ENCODE measurements around the gene SERINC5. TPM values are rescaled to one million over a fixed set of nuclear protein-coding genes. Genes with fewer than 3 reads are reported as not detected.

The SERINC5 gene
- total and polyA plus RNA-seq, 2 of the 4 experiments (the other 2 are of a cell fraction), result 5.0 to 8.1 TPM

DNA sequence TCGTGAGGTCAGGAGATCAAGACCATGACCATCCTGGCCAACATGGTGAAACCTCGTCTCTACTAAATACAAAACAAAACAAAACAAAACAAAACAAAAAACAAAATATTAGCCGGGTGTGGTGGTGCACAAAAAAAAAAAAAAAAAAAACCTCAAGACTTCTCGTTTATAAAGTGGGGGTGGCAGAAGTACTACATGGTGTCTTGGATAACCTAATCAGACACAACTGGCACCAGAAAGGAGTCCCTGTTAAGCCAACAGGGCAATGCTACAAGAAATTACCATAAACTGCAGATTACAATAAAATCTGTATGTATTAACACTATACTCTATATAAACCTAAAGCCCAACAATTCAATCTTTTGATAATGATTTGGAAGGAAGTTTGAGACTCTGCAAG is 50.0 kb downstream of the SERINC5 start:
- in situ Hi-C loops (cut with MboI; ENCODE audit: low sequenced_read_pairs), result no loop called here
- no peak overlapping the region for H2BK15ac ChIP-seq (ENCODE audit: low read depth, low read length)
- no peak overlapping the region for H3K4ac ChIP-seq (ENCODE audit: low read depth, low read length)
- ChIA-PET CTCF (no interaction called here), POLR2A (ENCODE audit: unreplicated experiment) (no interaction called here)
- no peak overlapping the region for H4K5ac ChIP-seq (ENCODE audit: low read depth, low read length)
- H4K20me1 ChIP-seq (ENCODE audit: insufficient read depth, low read length), result no peaks in the 10 kb centered on the region
- H3K9ac ChIP-seq (ENCODE audit: low read depth, low read length), result no peak overlapping the region
- H4K91ac ChIP-seq (ENCODE audit: insufficient read depth, low read depth, low read length), result no peak overlapping the region
- H3K9me1 ChIP-seq (ENCODE audit: insufficient read depth, low read length), result no peaks in the 10 kb centered on the region; the same call in 1 of the 2 replicates
- no peak overlapping the region for H4K8ac ChIP-seq (ENCODE audit: low read depth in 2 of 2, low read length in 2 of 2)
- no peak overlapping the region for H2AFZ ChIP-seq (replicated peaks; ENCODE audit: low read length, poor library complexity)
- no peak overlapping the region for H3K23ac ChIP-seq (ENCODE audit: low read depth, low read length)
- H2AK9ac ChIP-seq (replicated peaks; ENCODE audit: low read depth, low read length, poor library complexity), result no peak overlapping the region
- no peak overlapping the region for H2BK5ac ChIP-seq (ENCODE audit: low read depth, low read length, poor library complexity, severe bottlenecking)
- no peak overlapping the region for H3K14ac ChIP-seq (replicated peaks; ENCODE audit: low read depth, low read length)
- no peaks in the 10 kb centered on the region for H3K27me3 ChIP-seq (ENCODE audit: control insufficient read depth, insufficient read depth, low read length)
- H3K56ac ChIP-seq (ENCODE audit: extremely low read depth, insufficient read depth, low read length), result no peak overlapping the region
- dilution Hi-C loops (cut with HindIII; ENCODE audit: low sequenced_read_pairs, unreplicated experiment), result no loop called here
- H3K4me2 ChIP-seq (ENCODE audit: low read depth, low read length), result no peak overlapping the region
- intact Hi-C loops (cut with micrococcal nuclease), result no loop called here
- H3K36me3 ChIP-seq (ENCODE audit: control insufficient read depth, insufficient read depth, low read length), result 0 out of 2 replicates have a peak, but pooled peaks cover 1% of the 10 kb centered on the region
- H3K27ac ChIP-seq (ENCODE audit: insufficient read depth, low read length), result no peak overlapping the region
- no TSS peak for BruUV-seq (replicated peaks)
- no peak overlapping the region for H2AK5ac ChIP-seq (ENCODE audit: low read depth, low read length)
- no peak overlapping the region for H2BK20ac ChIP-seq (ENCODE audit: low read depth, low read length)
- DNase-seq (no peak), ATAC-seq (ENCODE audit: low read depth) (no peak)
- H3K4me1 ChIP-seq (ENCODE audit: control insufficient read depth, insufficient read depth, low read length), result peaks cover 9% of the 10 kb centered on the region
- H2BK120ac ChIP-seq (ENCODE audit: low read depth, low read length), result no peak overlapping the region
- H3K4me3 ChIP-seq (ENCODE audit: insufficient read depth, low read depth, low read length), result no peak overlapping the region
- TF ChIP-seq NFE2L2 (IDR thresholded peaks at IDR 0.05; ENCODE audit: low read depth, low read length) (no peak), CEBPB (IDR thresholded peaks at IDR 0.05; ENCODE audit: low read depth, low read length) (no peak), CTCF (conservative IDR thresholded peaks at IDR 0.05; ENCODE audit: low read depth, low read length) (no peak), POLR2A (IDR thresholded peaks at IDR 0.05; ENCODE audit: low read depth, low read length) (no peak), RCOR1 (IDR thresholded peaks at IDR 0.05; ENCODE audit: insufficient replicate concordance, low read length) (no peak), SMC3 (IDR thresholded peaks at IDR 0.05; ENCODE audit: low read depth, low read length) (no peak), CHD1 (IDR thresholded peaks at IDR 0.05; ENCODE audit: low read depth, low read length) (no peak), MAFK (IDR thresholded peaks at IDR 0.05; ENCODE audit: low read depth, low read length) (no peak), BHLHE40 (IDR thresholded peaks at IDR 0.05; ENCODE audit: low read depth, low read length) (no peak), ELK1 (IDR thresholded peaks at IDR 0.05; ENCODE audit: borderline replicate concordance, low read depth, low read length) (no peak), MXI1 (IDR thresholded peaks at IDR 0.05; ENCODE audit: borderline replicate concordance, low read depth, low read length) (no peak), USF2 (IDR thresholded peaks at IDR 0.05; ENCODE audit: low read depth, low read length) (no peak), RAD21 (IDR thresholded peaks at IDR 0.05; ENCODE audit: low read length) (no peak), MAZ (IDR thresholded peaks at IDR 0.05; ENCODE audit: borderline replicate concordance, low read depth, low read length) (no peak), FOS (IDR thresholded peaks at IDR 0.05; ENCODE audit: low read depth, low read length) (no peak), RFX5 (IDR thresholded peaks at IDR 0.05; ENCODE audit: low read depth, low read length) (no peak)
- no peak overlapping the region for H3K18ac ChIP-seq (ENCODE audit: low read depth, low read length)
- no CpG with 5 or more reads among the region's 4 CpGs for WGBS, 2 experiments (ENCODE audit: extremely low coverage in 2 of 2, insufficient read length in 1 of 2)
- no peaks in the 10 kb centered on the region for H3K9me3 ChIP-seq (ENCODE audit: control insufficient read depth, insufficient read depth, low read length)
- H3K79me1 ChIP-seq (ENCODE audit: low read depth in 1 of 2, low read length in 2 of 2), result peaks cover 0 to 3% of the 10 kb centered on the region in 2 experiments; a peak in 1 of 4 replicates
